Hepatocyte (in vitro differentiated cells): ENCODE data around the gene KCNG3.

ENCODE experiments used
- EZH2 ChIP-seq: fragments of 200-600 bp; sonication (generic); IDR thresholded peaks from 2 replicates; pipeline ENCODE4 v1.6.1; 2016; ENCODE audit warnings: antibody characterized with exemption, mild to moderate bottlenecking, borderline replicate concordance
- TF ChIP-seq, protein P1 (sequence below): fragments of 200-600 bp; sonication (generic); IDR thresholded peaks from 2 replicates; pipeline ENCODE4 v1.5.1; 2016; ENCODE audit warnings: antibody characterized with exemption, mild to moderate bottlenecking; ENCODE audit not compliant: poor library complexity

DNA sequence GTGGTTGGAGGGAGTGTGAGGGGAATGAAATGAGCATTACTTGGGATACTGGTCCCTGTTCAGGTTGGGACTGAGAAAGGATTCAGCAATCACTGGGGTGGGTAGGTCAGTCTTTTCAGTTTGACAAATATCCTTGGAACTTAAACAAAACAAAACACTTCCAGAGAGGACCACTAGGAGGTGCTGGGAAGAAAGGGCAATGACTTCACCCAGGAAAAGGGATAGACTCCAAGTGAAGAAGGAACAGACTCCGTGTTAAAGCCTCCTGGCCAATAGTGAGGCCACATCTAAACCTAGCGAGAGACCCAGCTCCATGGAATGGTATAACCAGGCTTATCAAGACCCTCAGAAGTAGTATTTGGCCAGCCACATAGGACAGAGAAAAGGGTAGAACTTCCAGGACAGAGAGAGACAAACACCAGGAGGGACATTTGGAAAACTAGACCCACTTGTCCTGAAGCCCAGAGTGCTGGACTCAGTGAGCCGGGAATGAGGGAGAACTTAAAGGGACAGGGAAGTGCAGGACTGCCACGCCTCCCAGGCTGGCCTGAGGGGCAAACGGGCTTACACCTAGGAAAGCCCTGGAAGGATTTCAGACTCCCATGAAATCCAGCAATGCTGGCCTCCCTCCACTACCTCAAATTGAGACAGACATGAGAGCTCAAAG is 19.6 kb upstream of the KCNG3 start:
- TF ChIP-seq, protein P1, sequence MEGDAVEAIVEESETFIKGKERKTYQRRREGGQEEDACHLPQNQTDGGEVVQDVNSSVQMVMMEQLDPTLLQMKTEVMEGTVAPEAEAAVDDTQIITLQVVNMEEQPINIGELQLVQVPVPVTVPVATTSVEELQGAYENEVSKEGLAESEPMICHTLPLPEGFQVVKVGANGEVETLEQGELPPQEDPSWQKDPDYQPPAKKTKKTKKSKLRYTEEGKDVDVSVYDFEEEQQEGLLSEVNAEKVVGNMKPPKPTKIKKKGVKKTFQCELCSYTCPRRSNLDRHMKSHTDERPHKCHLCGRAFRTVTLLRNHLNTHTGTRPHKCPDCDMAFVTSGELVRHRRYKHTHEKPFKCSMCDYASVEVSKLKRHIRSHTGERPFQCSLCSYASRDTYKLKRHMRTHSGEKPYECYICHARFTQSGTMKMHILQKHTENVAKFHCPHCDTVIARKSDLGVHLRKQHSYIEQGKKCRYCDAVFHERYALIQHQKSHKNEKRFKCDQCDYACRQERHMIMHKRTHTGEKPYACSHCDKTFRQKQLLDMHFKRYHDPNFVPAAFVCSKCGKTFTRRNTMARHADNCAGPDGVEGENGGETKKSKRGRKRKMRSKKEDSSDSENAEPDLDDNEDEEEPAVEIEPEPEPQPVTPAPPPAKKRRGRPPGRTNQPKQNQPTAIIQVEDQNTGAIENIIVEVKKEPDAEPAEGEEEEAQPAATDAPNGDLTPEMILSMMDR = peak; percentile 50
- no peak for TF ChIP-seq EZH2
